CD4-positive, alpha-beta T cell treated with Interleukin-10 for 1 hour (primary cell): Measurements from ENCODE around the gene AP4M1.

Source experiments
- DNase-seq: peaks from one replicate; pipeline ENCODE4 v3.0.0-alpha.2; 2020

Gene AP4M1

DNA sequence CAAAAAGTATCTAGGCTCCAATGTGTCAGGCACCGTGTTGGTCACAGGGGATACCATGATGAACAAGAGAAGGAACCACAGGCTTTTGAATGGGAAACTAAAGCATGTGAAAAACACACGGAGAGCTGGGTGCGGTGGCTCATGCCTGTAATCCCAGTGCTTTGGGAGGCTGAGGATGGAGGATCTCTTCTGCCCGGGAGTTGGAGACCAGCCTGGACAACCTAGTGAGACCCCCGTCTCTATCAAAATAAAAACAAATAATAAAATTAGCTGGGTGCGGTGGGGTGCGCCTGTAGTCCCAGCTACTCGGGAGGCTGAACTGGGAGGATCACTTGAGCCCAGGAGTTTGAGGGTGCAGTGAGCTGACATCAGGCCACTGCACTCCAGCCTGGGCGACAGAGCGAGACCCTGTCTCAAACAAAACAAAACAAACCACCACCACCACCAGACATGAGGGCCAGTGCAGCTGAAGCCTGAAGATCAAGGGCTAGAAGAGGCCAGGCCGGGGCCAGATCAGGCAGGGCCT, 13.3 kb upstream of the AP4M1 start:
- DNase-seq = no peak

- DNase-seq = peak; percentile 89
Measured at GRCh38 chr7:100088621-100089457, 12.6 kb upstream of the AP4M1 start, which contains the start of gene COPS6. Gene COPS6 (plus strand): TSS chr7:100088969. CDS start chr7:100088991, 22 bp downstream.

DNA sequence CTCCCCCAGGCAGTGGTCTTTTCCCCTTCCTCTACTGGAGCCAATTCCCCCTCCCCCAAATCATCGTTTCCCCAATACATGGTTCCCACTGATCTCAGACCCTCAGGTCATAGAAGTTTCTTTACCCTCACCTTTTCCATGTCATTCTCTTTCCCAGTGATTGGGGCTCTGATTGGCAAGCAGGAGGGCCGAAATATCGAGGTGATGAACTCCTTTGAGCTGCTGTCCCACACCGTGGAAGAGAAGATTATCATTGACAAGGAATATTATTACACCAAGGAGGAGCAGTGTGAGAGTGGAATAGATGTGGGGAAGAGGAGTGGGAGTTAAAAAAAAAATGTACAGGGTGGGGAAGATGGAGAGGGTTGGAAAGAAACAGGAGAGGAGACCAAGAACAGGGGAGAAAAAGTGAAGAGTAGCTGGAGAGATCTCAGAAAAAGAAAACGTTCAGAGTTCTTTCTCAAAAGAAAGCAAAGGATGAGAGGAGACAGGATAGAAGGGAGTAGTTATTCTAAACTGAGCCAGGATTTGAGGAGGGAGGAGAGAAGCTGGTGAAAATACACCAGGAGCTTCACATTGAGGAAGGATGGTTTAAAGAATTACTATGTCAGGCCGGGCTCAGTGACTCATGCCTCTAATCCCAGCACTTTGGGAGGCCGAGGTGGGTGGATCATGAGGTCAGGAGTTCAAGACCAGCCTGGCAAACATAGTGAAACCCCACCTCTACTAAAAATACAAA, 11.8 kb upstream of the AP4M1 start:
- no peak for DNase-seq

- no peak for DNase-seq
Measured at GRCh38 chr7:100090527-100091410, 10.7 kb upstream of the AP4M1 start.

DNA sequence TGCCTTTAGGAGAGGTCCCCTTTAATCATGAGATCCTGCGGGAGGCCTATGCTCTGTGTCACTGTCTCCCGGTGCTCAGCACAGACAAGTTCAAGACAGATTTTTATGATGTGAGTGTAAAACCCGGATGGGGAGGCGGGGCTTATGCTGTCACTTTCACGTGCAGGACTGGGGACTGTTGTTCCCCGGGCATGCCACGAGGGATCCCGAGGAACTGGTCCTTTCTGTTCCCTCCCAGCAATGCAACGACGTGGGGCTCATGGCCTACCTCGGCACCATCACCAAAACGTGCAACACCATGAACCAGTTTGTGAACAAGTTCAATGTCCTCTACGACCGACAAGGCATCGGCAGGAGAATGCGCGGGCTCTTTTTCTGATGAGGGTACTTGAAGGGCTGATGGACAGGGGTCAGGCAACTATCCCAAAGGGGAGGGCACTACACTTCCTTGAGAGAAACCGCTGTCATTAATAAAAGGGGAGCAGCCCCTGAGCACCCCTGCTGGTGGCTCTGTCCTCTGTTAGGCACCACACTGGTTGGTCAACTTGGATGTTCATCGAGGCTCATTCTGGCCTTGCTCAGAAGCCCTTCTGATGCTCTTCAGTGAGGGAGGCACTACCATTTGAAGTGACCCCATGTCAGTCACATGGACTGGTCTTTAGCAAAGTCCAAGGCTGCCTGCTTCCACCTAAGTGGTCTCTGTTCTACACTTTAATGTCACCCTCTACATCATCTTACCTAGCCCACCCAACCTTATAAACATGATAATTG, 9.8 kb upstream of the AP4M1 start:
- DNase-seq = no peak

GRCh38 chr7:100093054-100093453, 8.4 kb upstream of the AP4M1 start:
- DNase-seq = no peak

GRCh38 chr7:100093498-100093897, 7.9 kb upstream of the AP4M1 start:
- DNase-seq = no peak

GRCh38 chr7:100093925-100094486, 7.4 kb upstream of the AP4M1 start:
- no peak for DNase-seq

DNA sequence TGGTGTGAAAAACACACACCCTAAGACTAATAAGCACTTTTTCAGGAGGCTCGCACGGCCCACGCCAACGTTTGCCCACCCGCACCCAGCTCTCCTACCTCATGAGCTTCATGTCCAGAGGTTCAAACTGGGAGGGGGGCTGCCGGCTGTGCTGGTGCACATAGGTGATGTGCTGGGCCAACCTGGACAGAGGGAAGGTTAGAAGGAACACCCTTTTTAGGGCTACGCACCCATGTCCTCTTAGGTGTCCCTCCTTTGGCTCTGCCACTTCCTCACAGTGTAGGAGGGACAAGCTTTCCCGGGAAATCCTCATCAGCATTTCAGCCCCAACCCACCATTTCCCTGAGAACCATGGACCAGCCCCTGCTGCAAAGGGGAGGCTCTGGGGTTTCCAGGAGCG, 6.2 kb upstream of the AP4M1 start:
- no peak for DNase-seq

- DNase-seq = no peak
Measured at GRCh38 chr7:100095704-100096103, 5.7 kb upstream of the AP4M1 start.

GRCh38 chr7:100098913-100099312, 2.5 kb upstream of the AP4M1 start:
- no peak for DNase-seq

DNA sequence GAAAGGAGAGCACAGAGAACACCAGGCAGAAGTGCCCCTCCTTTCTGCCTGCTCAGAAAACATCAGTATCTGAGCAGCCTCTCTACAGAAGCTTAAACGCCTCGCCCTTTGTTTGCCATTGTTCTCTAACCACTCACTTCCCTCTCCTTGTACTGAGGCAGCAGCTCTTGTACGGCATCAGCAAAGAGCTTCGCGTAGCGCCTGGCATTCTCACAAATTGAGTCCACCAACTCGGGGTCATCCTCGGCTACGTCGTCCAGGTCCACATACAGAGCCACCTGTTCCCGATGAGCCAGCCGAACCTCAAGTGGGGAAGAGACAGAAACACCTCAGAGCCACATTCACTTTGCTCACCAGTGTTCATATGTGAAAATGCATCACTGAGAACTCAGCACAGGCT, 2.0 kb upstream of the AP4M1 start:
- no peak for DNase-seq

GRCh38 chr7:100100420-100101015, 925 bp upstream of the AP4M1 start:
- peak; percentile 88 for DNase-seq

- DNase-seq = no peak
Measured at GRCh38 chr7:100102950-100103840, 1.8 kb downstream of the AP4M1 start.

DNA sequence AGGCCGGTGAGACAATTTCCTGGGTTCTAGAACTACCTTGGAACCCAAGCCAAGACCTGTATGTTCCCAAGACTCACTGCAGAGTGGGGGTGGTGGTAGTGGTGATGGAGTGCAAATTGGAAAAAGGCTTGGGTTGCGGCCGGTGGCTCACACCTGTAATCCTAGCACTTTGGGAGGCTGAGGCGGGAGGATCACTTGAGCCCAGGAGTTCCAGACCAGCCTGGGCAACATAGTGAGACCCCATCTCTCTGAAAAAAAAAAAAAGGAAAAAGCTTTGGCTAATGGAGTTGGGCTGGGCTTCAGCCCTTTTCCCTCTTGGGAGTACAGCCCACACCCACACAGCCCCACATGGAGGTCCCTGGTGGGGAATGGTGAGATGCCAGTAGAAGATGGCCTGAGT, 4.1 kb downstream of the AP4M1 start:
- DNase-seq = no peak

DNA sequence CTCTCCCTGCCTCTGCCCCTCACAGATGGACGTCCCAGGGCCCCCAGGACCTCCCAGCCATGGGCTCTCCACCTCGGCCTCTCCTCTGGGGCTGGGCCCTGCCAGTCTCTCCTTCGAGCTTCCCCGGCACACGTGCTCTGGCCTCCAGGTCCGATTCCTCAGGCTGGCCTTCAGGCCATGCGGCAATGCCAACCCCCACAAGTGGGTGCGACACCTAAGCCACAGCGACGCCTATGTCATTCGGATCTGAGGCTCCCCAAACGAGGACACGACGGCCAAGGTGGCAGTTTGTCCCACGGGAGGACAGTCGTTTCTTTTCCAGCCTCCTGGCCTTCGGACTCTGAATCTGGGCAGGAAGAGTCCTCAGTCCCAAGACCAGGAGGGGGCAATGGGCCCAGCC, 5.2 kb downstream of the AP4M1 start:
- no peak for DNase-seq

DNA sequence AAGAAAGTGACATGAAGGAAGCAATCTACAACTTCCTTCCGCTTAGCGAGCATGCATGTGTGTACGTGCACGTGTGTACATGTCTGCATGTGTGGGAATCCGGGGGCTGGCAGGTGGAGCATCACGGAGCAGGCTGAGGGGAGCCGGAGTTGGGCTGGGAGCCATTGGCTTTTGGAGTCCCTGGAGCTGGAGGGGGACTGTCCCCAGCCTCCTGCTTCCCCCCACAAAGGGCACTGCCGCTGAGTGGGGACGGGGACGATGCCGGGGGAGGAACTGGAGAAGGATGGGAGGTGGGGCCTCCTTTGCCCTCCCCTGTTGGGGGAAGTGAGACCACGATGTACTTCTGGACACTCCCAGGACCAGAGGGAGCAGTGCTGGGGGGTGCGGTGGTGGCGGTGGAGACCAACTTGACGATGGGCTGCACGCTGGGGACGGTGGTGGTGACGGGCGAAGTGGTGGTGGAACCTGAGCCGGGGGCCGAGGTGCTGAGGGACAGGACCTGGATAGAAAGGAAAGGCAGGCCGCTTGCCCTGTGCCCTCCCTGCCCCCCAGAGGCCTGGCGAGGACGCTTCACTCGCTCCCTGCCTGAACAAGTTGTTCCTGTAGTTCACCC, 5.8 kb downstream of the AP4M1 start:
- DNase-seq = no peak

DNA sequence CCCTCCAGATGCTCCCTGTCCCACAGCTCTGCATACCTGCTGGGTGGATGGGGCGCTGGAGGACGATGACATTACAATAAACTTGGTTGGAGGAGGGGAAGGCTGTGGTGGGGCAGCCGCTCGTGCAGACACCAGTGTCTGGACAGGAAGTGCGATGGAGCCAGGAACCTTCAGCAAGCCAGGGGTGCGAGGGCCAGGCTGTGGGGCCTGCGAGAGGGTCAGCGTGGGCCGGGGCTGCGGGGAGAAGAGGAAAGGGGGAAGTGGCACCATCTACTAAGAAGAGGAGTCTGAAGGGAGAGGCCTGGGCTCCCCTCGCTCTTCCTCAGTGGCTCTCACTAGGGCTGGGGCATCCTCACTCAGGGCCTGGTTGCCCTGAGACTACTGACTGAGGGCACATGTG, 6.4 kb downstream of the AP4M1 start:
- DNase-seq = no peak

DNA sequence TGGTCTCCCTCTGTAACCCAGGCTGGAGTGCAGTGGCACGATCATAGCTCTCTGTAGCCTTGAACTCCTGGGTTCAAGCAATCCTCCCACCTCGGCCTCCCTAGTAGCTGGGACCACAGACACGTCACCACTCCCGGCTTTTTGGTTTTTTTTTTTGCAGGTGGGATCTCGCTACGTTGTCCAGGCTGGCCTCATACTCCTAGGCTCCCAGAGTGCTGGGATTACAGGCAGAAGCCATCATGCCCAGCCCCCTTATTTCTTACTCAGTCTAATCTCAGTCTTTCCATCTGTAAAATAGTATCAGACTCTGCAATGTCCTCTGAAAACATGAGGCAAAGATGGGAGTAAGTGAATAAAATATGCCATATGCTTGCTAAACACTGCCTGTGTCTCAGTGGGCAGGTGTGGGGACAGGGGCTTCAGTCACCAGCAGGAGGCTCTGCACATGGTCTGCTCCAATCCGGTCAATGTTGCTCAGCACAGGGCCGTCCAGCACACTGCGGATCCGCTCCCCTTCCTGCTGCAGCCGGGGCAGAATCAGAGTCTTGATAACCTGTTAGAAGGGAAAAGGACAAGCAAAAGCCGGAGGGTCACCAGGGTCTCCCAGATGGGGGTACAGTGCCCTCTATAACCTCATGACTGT, 8.2 kb downstream of the AP4M1 start:
- no peak for DNase-seq
